ENCODE data around the gene KIF5A.

Gene KIF5A

DNA sequence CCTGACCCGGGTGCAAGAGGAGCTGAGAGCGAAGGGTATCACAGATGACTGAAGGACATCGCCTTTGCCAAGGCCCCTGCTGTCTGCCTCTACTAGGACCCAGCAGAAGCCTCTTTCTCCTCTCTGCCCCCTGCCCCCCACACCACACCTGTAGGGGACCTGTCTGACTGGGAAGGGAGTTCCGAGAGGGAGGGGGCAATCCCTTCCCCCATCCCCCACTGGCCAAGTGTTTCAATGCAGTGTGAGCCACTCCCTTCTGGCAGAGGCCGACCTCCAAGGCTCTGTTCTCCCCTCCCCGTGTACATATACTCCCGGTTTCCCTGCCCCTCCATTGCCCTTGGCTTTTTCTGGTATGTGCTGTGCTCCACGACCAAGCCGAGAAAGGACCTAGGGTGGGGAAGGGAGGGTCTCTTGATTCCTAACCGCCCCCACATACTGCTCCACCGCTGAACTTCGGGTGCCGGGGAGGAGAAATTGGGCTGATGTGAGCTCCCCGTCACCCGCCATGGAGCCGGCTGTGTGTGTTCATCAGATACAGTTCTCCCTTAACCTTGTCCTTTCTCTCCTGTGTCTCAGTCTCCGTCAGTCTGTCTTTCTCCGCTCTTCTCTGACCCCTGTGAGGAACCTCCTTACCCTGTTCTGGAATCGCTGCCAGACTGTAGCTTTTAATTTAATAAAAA, 59.4 kb downstream of the KIF5A start:
- CTCF ChIA-PET = no interaction called here
- TF ChIP-seq, protein P1, sequence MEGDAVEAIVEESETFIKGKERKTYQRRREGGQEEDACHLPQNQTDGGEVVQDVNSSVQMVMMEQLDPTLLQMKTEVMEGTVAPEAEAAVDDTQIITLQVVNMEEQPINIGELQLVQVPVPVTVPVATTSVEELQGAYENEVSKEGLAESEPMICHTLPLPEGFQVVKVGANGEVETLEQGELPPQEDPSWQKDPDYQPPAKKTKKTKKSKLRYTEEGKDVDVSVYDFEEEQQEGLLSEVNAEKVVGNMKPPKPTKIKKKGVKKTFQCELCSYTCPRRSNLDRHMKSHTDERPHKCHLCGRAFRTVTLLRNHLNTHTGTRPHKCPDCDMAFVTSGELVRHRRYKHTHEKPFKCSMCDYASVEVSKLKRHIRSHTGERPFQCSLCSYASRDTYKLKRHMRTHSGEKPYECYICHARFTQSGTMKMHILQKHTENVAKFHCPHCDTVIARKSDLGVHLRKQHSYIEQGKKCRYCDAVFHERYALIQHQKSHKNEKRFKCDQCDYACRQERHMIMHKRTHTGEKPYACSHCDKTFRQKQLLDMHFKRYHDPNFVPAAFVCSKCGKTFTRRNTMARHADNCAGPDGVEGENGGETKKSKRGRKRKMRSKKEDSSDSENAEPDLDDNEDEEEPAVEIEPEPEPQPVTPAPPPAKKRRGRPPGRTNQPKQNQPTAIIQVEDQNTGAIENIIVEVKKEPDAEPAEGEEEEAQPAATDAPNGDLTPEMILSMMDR (conservative IDR thresholded peaks at IDR 0.05; ENCODE audit: low read depth) = no peak
- H3K27ac ChIP-seq = peak overlapping the region; percentile 43
- POLR2A ChIA-PET (ENCODE audit: low non-redundant PET) = interaction anchor here (0.6 kb wide), 1 partner anchor 146 kb away, joined by 3 read pairs; no protein-coding TSS in a partner anchor
- no peak for DNase-seq (ENCODE audit: low spot score)

DNA sequence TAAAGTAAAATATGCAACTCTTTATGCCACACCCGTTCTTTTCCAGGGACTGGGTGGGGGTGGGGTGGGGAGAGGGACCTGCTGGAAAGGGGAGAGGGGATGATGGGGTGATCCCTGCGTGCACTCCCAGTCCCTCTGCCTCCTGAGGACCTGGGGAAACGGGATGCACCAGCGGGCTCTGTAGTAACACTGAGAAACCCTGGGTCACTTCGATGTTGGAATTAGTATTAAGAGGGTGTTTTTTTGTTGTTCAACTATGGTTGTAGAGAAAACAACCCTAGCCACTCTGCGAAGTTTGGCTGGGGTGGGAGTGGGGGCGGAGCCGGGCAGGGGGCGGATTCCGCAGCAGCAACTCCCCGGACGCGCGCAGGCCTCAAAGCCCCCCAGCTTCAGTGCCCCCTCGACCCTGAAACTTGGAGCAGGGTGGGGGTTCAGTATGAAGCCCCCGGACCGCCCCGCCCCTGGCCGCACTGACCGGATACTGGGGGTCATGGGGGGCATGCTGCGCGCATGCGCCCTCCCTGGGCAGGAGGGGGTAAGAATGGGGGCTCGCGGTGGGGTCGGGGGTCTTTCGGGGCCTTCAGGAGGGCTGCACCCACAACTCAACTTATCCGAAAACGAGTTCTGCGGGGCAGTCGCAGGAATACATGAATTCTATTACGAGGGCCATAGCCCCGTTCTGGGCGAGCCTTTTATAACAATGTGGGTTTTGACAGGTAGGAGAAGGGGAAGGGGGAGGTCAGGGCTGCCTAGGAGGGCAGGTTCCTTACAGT, 60.1 kb downstream of the KIF5A start:
- DNase-seq (ENCODE audit: low spot score) = no peak
- POLR2A ChIA-PET (ENCODE audit: low non-redundant PET) = interaction anchor here (0.6 kb wide), 1 partner anchor 146 kb away, joined by 3 read pairs; no protein-coding TSS in a partner anchor
- CTCF ChIA-PET = interaction anchor here (2.6 kb wide), 1 partner anchor 26 kb away, joined by 6 read pairs; no protein-coding TSS in a partner anchor
- TF ChIP-seq, protein P1 (conservative IDR thresholded peaks at IDR 0.05; ENCODE audit: low read depth) = no peak
- H3K27ac ChIP-seq = peak overlapping the region; percentile 43

DNA sequence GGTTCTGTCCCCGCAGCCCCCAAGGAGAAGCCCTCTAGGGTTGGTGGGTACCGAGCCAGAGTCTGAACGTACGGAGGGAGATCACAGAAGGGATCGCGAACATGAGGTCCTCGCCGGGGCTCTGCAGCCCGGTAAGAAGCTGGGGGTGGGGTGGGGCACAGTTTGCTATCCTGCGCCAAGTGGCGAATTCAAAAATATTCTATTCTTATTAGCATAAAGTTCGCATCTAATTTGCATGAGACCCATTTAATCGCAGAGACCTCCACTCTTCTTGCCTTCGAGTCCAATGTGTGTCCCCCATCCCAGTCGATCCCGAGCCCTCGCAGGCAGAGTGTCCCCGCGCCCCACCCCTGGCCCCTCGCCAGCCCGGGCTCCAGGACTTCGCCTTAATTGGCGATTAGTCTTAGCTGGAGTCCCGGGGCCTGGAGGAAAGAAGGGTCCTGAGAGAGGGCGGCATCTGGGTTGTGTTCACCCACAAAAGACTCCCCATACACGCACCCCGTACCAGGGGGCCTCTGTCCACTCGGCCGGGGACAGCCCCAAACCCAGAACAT, 60.8 kb downstream of the KIF5A start:
- TF ChIP-seq, protein P1 (conservative IDR thresholded peaks at IDR 0.05; ENCODE audit: low read depth) = no peak
- ChIA-PET POLR2A (ENCODE audit: low non-redundant PET) (interaction anchor here (0.7 kb wide), 1 partner anchor 9 kb away, joined by 5 read pairs; no protein-coding TSS in a partner anchor), CTCF (interaction anchor here (2.6 kb wide), 1 partner anchor 27 kb away, joined by 6 read pairs; no protein-coding TSS in a partner anchor)
- DNase-seq (ENCODE audit: low spot score) = no peak
- peak overlapping the region; percentile 59 for H3K27ac ChIP-seq

DNA sequence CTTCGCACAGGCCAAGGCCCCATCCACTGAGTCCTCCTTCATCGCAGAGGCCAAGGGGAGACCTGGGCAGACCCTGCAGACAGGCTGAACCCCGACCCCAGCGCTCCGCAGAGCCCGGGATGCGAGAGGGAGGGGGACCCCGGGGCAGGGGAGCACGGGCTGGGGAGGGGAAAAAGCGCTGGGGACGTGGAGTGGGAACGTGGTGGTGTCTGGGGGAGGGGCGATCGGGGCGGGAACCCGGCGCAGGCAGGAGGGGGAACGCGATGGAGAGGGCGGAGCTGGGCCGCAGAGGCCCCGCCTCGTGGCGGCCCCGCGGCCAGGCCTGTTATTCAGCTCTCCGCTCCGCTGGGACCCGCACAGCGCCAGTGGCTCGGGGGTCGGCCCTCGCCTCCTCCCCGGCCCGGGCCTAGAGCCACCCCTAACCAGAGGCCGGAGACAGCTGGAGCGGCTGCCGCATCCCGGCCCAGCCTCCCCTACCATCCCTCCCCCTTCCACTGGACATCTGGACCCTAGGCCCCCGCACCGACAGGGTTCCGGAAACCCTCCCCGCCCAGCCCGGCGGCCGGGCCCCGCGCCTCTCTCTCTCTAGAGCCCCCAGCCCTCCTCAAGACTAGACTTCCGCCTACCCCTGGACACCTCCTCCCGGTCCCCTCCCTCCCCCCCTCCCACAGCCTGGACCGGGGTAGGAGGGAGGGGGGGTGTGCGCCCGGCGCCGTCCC, 61.4 kb downstream of the KIF5A start, which contains the start of gene ARHGEF25:
Gene ARHGEF25 (plus strand): TSS at position 328 of the 719 bp plus-strand sequence. CDS start 460 bp downstream, outside the sequence.
- POLR2A ChIA-PET (ENCODE audit: low non-redundant PET) = interaction anchor here (0.6 to 0.7 kb wide), 2 partner anchors 8 to 20 kb away, joined by 3 to 5 read pairs; no protein-coding TSS in a partner anchor
- CTCF ChIA-PET = interaction anchor here (2.6 kb wide), 1 partner anchor 28 kb away, joined by 6 read pairs; no protein-coding TSS in a partner anchor
- TF ChIP-seq, protein P1 (conservative IDR thresholded peaks at IDR 0.05; ENCODE audit: low read depth) = no peak
- DNase-seq (ENCODE audit: low spot score) = peak; percentile 51
- peak within 1 kb of the TSS; percentile 59 for H3K27ac ChIP-seq

DNA sequence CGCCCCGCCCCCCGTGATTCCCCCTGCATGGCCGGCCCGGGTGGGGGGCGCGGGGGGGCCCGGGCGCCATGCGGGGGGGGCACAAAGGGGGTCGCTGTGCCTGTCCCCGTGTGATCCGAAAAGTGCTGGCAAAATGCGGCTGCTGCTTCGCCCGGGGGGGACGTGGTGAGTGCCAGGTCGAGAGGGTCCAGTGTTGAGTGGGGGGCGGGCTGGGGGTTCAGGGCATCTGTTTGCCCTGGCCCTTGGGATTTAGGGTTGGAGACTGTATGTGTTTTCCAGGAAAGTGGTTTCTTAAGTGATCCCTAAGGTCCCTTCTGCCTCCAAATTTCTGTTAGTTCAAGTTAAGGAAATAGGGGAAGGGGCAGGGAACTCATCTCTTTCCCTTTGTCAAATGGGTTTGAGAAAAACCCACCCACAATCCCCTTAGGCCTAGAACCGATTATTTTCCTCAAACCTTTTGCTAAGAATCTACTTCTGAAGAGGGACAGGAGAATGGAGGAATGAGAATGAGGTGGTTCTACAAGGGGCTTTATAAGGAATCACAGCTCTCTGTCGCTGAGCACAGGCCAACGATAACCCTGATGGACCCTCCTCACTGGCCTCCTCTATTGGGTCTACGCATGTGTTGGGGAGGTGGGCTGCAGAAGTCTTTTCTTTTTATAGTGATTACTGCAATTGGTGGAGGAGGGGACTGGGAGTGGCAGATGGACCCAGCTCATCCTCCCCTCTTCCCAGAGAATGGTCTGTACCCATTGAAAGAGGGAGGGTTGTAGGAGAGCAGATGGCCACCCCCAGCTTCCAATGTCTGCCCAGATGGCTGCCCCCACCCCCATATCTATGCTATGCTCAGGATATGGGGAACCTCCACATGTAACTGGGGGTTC, 62.2 kb downstream of the KIF5A start:
- ChIA-PET CTCF (interaction anchor here (2.6 kb wide), 1 partner anchor 28 kb away, joined by 6 read pairs; no protein-coding TSS in a partner anchor), POLR2A (ENCODE audit: low non-redundant PET) (interaction anchor here (0.6 kb wide), 1 partner anchor 19 kb away, joined by 3 read pairs; no protein-coding TSS in a partner anchor)
- H3K27ac ChIP-seq = peak overlapping the region; percentile 59
- TF ChIP-seq, protein P1 (conservative IDR thresholded peaks at IDR 0.05; ENCODE audit: low read depth) = no peak
- DNase-seq (ENCODE audit: low spot score) = no peak

All from RWPE1 (cell line).